ENCODE results near the gene LINGO1.

DNA sequence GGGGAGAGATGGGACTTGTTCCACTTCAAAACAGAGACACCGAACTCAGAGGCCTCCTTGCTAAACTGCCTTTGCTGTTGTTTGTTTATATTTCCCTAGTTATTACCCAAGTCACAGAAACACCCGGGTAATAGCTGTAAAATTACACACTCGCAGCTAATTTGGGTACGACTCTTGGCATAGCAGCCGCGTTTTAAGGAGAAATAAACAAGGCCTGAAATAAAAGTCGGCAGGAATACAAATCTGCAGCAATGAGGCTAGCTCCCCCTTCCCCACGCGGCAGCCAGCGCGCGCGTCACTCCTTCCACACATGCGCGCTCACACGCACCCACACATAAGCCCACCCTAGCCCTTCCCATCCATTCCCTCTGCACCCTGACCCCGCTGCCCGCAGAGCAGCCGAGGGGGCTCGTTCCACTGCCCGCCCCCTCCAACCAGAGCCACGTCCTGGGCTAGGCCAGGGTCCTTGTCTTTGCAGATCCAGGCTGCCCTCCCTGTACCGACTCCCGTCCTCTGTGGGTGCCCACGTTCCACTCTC lies 67.3 kb downstream of the LINGO1 start:
- TF ChIP-seq POLR2A (IDR thresholded peaks at IDR 0.05) = no peak
- TF ChIP-seq, protein P1, sequence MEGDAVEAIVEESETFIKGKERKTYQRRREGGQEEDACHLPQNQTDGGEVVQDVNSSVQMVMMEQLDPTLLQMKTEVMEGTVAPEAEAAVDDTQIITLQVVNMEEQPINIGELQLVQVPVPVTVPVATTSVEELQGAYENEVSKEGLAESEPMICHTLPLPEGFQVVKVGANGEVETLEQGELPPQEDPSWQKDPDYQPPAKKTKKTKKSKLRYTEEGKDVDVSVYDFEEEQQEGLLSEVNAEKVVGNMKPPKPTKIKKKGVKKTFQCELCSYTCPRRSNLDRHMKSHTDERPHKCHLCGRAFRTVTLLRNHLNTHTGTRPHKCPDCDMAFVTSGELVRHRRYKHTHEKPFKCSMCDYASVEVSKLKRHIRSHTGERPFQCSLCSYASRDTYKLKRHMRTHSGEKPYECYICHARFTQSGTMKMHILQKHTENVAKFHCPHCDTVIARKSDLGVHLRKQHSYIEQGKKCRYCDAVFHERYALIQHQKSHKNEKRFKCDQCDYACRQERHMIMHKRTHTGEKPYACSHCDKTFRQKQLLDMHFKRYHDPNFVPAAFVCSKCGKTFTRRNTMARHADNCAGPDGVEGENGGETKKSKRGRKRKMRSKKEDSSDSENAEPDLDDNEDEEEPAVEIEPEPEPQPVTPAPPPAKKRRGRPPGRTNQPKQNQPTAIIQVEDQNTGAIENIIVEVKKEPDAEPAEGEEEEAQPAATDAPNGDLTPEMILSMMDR (IDR thresholded peaks at IDR 0.05) = no peak
